Ishikawa (cell line): ENCODE results near the gene ASB10.

ENCODE experiments used
- CEBPB ChIP-seq: IDR thresholded peaks from 2 replicates; pipeline ENCODE4 v1.6.1; 2012
- CREB1 ChIP-seq: IDR thresholded peaks from 2 replicates; pipeline ENCODE4 v1.6.1; 2012; ENCODE audit warnings: low read depth
- EGR1 ChIP-seq: IDR thresholded peaks from 2 replicates; pipeline ENCODE4 v1.6.1; 2012
- EP300 ChIP-seq: IDR thresholded peaks from 2 replicates; pipeline ENCODE4 v1.6.1; 2012; ENCODE audit warnings: borderline replicate concordance
- FOXM1 ChIP-seq: IDR thresholded peaks from 2 replicates; pipeline ENCODE4 v1.6.1; 2012; ENCODE audit warnings: low read depth, borderline replicate concordance
- MAX ChIP-seq: IDR thresholded peaks from 2 replicates; pipeline ENCODE4 v1.6.1; 2012
- NFIC ChIP-seq: IDR thresholded peaks from 2 replicates; pipeline ENCODE4 v1.6.1; 2012
- RAD21 ChIP-seq: IDR thresholded peaks from 2 replicates; pipeline ENCODE4 v1.6.1; 2012; ENCODE audit warnings: low read depth
- REST ChIP-seq: IDR thresholded peaks from 2 replicates; pipeline ENCODE4 v1.6.1; 2012; ENCODE audit warnings: low read depth, mild to moderate bottlenecking
- TAF1 ChIP-seq: IDR thresholded peaks from 2 replicates; pipeline ENCODE4 v1.6.1; 2012; ENCODE audit warnings: low read depth, mild to moderate bottlenecking
- TCF12 ChIP-seq: IDR thresholded peaks from 2 replicates; pipeline ENCODE4 v1.6.1; 2012; ENCODE audit warnings: low read depth
- TEAD4 ChIP-seq: IDR thresholded peaks from 2 replicates; pipeline ENCODE4 v1.6.1; 2012
- USF1 ChIP-seq: IDR thresholded peaks from 2 replicates; pipeline ENCODE4 v1.6.1; 2012
- YY1 ChIP-seq: IDR thresholded peaks from 2 replicates; pipeline ENCODE4 v1.6.1; 2012; ENCODE audit warnings: low read depth
- ZBTB7A ChIP-seq: IDR thresholded peaks from 2 replicates; pipeline ENCODE4 v1.6.1; 2012; ENCODE audit warnings: low read depth

Gene ASB10

GRCh38 chr7:151139071-151139790, 47.8 kb downstream of the ASB10 start:
- TF ChIP-seq TEAD4 (no peak), NFIC (no peak), CEBPB (no peak), FOXM1 (no peak), REST (no peak), CREB1 (no peak), ZBTB7A (no peak), EGR1 (no peak), YY1 (no peak), USF1 (no peak), RAD21 (no peak), TAF1 (no peak), TCF12 (no peak), EP300 (no peak), MAX (no peak)

GRCh38 chr7:151138153-151138851, 48.7 kb downstream of the ASB10 start:
- TF ChIP-seq YY1 (no peak), REST (no peak), RAD21 (no peak), TAF1 (no peak), EGR1 (no peak), FOXM1 (no peak), MAX (no peak), CREB1 (no peak), TCF12 (no peak), NFIC (no peak), TEAD4 (no peak), USF1 (no peak), EP300 (no peak), CEBPB (no peak), ZBTB7A (no peak)

- TF ChIP-seq FOXM1 (no peak), TCF12 (no peak), NFIC (no peak), USF1 (no peak), EP300 (no peak), YY1 (no peak), ZBTB7A (no peak), RAD21 (no peak), TAF1 (no peak)
Observed at GRCh38 chr7:151137791-151138152, 49.3 kb downstream of the ASB10 start.

GRCh38 chr7:151137076-151137675, 49.9 kb downstream of the ASB10 start:
- no peak for TF ChIP-seq MAX
- no peak for TF ChIP-seq TAF1
- no peak for TF ChIP-seq REST
- TF ChIP-seq TEAD4 = no peak
